ENCODE measurements around the gene KCNAB2.

Gene KCNAB2

DNA sequence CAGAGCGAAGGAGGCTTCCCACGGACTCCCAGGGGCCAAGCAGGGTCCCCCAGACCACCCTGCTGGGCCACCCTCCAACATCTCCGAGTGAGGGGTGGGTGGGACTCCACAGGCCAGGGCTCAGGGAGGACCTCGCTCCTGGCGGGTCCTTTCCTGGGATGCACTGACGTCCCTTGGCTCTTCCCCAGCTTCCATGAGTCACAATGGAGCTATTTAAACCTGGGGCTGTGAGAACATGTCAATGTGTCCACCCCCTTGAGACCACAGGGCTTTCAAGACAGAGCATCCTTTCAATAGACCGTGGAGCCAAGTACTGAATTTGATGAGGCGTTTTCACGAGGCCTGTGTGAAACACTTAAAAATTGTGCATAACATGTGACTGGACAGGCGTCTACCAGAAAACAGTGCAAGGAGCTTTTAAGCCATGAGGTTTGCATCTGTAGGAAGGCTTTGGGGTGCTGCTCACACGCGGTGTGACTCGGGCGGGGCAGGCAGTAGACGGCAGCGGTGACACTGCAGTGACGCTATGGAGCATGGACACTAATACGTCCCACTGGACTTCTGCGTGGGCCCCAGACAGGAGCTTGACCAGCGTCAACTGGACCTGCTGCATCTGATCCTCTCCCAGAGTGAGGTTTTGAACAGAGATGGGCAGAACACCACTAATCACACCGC is 29.4 kb upstream of the KCNAB2 start:
- no peak for TF ChIP-seq TAF1 (IDR thresholded peaks at IDR 0.05; ENCODE audit: borderline replicate concordance, insufficient read depth, low read length)
- no peak for TF ChIP-seq SIN3A (IDR thresholded peaks at IDR 0.05; ENCODE audit: borderline replicate concordance, insufficient read depth, low read length)
- TF ChIP-seq, protein P1, sequence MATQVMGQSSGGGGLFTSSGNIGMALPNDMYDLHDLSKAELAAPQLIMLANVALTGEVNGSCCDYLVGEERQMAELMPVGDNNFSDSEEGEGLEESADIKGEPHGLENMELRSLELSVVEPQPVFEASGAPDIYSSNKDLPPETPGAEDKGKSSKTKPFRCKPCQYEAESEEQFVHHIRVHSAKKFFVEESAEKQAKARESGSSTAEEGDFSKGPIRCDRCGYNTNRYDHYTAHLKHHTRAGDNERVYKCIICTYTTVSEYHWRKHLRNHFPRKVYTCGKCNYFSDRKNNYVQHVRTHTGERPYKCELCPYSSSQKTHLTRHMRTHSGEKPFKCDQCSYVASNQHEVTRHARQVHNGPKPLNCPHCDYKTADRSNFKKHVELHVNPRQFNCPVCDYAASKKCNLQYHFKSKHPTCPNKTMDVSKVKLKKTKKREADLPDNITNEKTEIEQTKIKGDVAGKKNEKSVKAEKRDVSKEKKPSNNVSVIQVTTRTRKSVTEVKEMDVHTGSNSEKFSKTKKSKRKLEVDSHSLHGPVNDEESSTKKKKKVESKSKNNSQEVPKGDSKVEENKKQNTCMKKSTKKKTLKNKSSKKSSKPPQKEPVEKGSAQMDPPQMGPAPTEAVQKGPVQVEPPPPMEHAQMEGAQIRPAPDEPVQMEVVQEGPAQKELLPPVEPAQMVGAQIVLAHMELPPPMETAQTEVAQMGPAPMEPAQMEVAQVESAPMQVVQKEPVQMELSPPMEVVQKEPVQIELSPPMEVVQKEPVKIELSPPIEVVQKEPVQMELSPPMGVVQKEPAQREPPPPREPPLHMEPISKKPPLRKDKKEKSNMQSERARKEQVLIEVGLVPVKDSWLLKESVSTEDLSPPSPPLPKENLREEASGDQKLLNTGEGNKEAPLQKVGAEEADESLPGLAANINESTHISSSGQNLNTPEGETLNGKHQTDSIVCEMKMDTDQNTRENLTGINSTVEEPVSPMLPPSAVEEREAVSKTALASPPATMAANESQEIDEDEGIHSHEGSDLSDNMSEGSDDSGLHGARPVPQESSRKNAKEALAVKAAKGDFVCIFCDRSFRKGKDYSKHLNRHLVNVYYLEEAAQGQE (IDR thresholded peaks at IDR 0.05; ENCODE audit: insufficient read depth in 1 of 2, low read depth in 2 of 2, low read length in 2 of 2) = no peak
- no peak for TF ChIP-seq FOXP2 (optimal IDR thresholded peaks at IDR 0.05; ENCODE audit: borderline replicate concordance, extremely low read depth, extremely low read length, insufficient read depth)
- TF ChIP-seq POLR2AphosphoS5 (IDR thresholded peaks at IDR 0.05; ENCODE audit: low read depth, low read length) = no peak

DNA sequence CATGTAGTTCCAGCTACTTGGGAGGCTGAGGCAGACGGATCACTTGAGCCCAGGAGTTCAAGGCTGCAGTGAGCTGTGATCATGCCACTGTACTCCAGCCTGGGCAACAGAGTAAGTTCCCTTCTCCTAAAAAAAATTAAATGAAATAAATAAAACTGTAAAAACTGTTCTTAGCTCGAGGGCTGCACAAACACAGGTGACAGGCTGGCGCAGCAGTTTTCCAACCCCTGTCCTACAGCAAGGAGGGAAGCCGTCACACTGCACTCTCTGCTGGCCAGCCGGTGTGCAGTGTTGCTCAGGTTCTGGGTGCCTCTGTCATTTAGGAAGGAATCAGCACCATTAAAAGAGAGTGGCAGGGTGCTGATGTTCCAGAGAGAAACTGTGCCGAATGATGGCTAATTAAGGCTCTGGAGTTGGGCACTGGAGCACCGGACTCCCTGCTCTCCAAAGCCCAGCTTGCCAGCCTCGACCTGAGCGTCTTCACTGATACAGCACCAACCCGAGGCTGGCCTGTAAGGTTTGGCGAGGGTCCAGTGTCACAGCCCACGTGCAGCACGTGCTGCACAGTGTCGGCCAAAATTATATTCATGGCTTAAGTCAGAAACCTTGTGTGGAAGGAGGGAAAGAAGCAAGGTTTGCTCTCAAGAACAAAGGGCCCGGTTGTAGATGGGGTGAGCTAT is 26.4 kb upstream of the KCNAB2 start:
- TF ChIP-seq SIN3A (IDR thresholded peaks at IDR 0.05; ENCODE audit: borderline replicate concordance, insufficient read depth, low read length) (no peak), POLR2AphosphoS5 (IDR thresholded peaks at IDR 0.05; ENCODE audit: low read depth, low read length) (no peak), FOXP2 (optimal IDR thresholded peaks at IDR 0.05; ENCODE audit: borderline replicate concordance, extremely low read depth, extremely low read length, insufficient read depth) (no peak), TAF1 (IDR thresholded peaks at IDR 0.05; ENCODE audit: borderline replicate concordance, insufficient read depth, low read length) (no peak)
- TF ChIP-seq, protein P1 (IDR thresholded peaks at IDR 0.05; ENCODE audit: insufficient read depth in 1 of 2, low read depth in 2 of 2, low read length in 2 of 2) = no peak

DNA sequence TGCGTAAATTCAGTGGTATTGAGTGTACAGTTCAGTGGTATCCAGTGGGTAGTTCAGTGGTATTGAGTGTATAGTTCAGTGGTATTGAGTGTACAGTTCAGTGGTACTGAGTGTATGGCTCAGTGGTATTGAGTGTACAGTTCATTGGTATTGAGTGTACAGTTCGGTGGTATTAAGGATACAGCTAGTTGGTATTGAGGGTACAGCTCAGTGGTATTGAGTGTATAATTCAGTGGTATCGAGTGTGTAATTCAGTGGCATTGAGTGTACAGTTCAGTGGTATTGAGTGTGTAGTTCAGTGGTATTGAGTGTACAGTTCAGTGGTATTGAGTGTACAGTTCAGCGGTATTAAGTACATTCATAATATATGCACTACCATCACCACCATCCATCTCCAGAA is 23.5 kb upstream of the KCNAB2 start:
- TF ChIP-seq, protein P1 (IDR thresholded peaks at IDR 0.05; ENCODE audit: insufficient read depth in 1 of 2, low read depth in 2 of 2, low read length in 2 of 2) = no peak
- TF ChIP-seq SIN3A (IDR thresholded peaks at IDR 0.05; ENCODE audit: borderline replicate concordance, insufficient read depth, low read length) (no peak), TAF1 (IDR thresholded peaks at IDR 0.05; ENCODE audit: borderline replicate concordance, insufficient read depth, low read length) (no peak), FOXP2 (optimal IDR thresholded peaks at IDR 0.05; ENCODE audit: borderline replicate concordance, extremely low read depth, extremely low read length, insufficient read depth) (no peak), POLR2AphosphoS5 (IDR thresholded peaks at IDR 0.05; ENCODE audit: low read depth, low read length) (no peak)

DNA sequence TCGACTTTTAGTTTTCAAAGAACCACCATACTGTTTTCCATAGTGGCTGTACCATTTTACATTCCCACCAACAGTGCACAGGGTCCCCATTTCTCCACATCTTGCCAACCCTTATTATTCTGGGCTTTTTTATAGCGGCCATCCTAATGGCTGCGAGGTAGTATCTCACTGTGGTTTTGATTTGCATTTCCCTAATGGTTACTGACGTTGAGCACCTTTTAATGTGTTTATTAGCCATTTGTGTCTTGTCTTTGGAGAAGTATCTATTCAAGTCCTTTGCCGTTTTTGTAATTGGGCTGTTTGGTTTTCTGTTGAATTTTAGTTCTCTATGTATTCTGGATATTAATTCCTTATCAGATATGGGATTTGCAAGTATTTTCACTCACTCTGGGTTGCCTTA is 22.3 kb upstream of the KCNAB2 start:
- no peak for TF ChIP-seq FOXP2 (optimal IDR thresholded peaks at IDR 0.05; ENCODE audit: borderline replicate concordance, extremely low read depth, extremely low read length, insufficient read depth)
- TF ChIP-seq, protein P1 (IDR thresholded peaks at IDR 0.05; ENCODE audit: insufficient read depth in 1 of 2, low read depth in 2 of 2, low read length in 2 of 2) = no peak
- TF ChIP-seq SIN3A (IDR thresholded peaks at IDR 0.05; ENCODE audit: borderline replicate concordance, insufficient read depth, low read length) = no peak
- no peak for TF ChIP-seq POLR2AphosphoS5 (IDR thresholded peaks at IDR 0.05; ENCODE audit: low read depth, low read length)
- no peak for TF ChIP-seq TAF1 (IDR thresholded peaks at IDR 0.05; ENCODE audit: borderline replicate concordance, insufficient read depth, low read length)

All from PFSK-1 (cell line).